ENCODE data around the gene PPM1D.
"Not testable (repeated sequence)": the region's sequence is repeated elsewhere in the genome, so short reads cannot be mapped to it uniquely, and the experiment has no call there.

PPM1D gene

DNA sequence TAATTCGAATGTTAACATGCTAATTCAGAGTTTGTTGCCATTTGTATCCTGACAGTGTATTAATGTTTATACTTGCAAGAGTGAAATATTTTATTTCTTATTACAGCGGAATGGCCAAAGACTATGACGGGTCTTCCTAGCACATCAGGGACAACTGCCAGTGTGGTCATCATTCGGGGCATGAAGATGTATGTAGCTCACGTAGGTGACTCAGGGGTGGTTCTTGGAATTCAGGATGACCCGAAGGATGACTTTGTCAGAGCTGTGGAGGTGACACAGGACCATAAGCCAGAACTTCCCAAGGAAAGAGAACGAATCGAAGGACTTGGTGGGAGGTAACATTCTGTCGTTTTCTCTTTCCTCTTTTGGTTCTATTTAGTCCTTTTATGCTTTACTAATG, 23.4 kb downstream of the PPM1D start:
- no peak for DNase-seq

DNA sequence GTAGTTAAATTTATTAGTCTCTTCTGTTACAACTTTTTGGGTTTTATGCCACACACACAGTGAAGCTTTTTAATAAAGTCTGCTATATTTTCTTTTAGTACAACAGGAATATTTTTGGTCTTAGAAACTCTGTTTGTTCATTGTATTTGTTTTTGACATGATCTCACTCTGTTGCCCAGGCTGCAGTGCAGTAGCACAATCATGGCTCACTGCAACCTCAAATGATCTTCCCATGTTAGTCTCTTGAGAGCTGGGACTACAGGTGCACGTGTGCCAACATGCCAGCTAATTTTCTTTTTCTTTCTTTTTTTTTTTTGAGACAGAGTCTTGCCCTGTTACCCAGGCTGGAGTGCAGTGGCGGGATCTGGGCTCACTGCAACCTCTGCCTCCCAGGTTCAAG, 27.1 kb downstream of the PPM1D start:
- DNase-seq, result no peak

DNA sequence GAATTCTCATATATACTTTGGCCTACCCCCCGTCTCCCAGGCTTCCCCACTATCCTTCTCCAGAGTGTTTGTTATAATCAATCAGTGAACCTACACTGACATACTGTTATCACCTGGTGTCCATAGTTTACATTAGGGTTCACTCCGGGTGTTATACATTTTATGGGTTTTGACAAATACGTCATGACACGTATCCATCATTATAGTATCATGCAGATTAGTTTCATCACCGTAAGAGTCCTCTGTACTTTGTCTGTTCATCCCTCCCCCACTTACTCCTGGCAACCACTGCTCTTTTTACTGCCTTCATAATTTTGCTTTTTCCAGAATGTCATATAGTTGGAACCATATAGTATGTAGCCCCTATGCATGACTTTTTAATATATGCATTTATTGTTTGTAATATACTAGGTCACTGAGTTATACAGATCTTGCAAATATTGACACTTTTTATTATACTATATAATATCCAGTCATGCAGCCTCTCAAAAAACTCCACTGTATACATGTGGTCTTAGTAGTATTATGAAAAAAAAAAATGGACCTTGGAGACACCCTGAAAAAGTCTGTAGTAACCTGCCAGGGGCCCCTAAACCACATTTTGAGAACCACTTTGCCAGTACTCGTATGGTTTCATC, 28.4 kb downstream of the PPM1D start:
- no peak for DNase-seq

DNA sequence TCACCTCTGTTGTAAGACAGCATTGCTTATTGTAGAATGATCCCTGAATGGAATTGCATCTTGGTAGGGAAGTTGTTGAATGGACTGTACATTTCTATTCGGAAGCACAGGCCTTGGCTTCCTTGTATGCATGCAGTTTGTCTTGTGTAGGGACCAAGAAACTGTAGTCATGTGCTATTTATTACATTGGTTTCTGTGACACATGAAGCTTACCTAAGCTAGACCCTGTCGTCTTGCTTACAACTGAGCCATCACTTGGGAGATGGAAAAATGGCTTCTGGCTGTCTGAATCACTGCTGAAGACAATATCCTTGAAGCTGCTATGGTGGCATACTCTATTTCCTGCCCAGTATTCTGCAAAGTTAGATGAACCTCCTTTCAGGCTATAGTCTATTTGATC, 29.1 kb downstream of the PPM1D start:
- no peak for DNase-seq

DNA sequence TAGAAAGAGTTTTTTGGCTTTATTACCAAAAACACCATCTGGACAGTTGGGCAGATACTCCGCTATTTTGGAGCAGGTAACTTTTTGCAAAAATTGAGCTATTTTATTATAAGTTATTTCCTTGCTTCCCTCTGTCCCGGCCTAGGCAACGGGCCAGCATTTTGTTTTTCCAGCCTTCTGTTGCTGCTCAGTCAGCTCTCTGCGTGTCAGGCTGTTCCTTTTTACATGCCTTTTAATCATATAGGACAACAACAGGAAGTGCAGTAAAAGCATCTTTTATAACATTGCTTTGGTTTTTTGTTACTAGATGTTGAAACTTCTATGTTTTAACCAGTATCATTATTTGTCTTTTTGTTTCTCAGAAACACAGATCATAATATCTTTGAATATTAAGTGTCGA, 30.4 kb downstream of the PPM1D start:
- no peak for DNase-seq

DNA sequence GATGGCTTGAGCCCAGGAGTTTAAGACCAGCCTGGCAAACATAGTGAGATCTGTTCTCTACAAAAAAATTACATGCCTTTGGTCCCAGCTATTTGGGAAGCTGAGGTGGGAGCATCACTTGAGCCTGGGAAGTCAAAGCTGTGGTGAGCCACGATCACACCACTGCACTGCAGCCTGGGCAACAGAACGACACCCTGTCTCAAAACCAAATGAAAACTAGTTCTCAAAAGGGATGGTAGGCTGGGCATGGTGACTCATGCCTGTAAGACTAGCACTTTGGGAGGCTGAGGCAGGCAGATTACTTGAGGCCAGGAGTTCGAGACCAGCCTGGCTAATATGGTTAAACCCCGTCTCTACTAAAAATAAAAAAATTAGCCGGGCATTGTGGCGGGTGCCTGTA, 31.1 kb downstream of the PPM1D start:
- DNase-seq, result no peak

DNA sequence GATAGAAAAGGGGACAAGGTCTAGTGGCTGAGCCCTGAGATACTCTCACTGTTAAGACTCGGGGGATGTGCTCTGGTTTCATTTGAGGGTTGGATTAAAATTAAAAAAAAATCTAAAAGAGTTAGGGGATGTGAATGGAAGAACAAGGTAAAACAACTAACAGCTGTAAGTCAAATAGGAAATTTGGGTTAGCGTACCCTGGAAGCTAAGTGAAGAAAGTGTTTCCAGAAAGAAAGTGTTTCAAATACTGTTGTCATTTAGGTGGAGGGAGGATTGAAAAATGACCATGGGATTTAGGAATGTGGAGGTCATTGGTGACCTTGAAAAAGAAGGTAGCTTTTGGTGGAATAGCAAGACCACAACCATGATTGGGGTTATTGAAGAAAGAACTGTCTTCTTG, 37.7 kb downstream of the PPM1D start:
- no peak for DNase-seq

DNA sequence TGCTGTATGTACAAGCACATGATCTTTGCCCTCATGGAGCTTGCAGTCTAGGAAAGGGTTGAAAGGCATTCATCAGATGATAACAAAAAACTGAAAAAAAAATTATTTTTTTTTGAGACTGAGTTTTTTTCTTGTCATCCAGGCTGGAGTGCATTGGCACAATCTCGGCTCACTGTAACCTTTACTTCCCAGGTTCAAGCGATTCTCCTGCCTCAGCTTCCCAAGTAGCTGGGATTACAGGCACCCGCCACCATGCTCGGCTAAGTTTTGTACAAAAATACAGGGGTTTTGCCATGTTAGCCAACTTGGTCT, 39.0 kb downstream of the PPM1D start:
- no peak for DNase-seq

DNA sequence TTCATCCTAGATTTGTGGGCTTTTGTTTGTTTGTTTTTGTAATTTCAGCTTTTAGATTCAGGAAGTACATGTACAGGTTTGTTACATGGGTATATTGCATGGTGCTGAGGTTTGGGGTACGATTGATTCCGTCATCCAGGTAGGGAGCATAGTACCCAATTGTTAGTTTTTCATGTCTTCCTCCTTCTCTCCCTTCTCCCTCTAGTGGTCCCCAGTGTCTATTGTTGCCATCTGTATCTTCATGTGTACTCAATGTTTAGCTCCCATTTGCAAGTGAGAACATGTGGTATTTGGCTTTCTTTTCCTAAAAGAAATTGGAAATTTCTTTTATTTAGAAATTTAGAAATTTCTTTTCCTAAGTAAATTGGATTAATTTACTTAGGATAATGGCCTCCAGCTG, 40.5 kb downstream of the PPM1D start:
- DNase-seq, result peak; percentile 57

DNA sequence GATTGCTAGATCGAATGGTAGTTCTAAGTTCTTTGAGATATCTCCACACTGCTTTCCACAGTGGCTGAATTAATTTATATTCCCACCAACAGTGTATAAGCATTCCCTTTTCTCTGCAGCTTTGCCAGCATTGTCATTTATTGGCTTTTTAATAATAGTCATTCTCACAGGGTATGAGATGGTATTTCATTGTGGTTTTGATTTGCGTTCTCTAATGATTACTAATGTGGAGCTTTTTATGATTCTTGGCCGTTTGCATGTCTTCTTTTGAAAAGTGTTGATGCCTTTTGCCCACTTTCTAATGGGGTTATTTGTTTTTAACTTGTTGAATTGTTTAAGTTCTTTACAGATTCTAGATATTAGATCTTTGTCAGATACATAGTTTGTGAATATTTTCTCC, 41.1 kb downstream of the PPM1D start:
- DNase-seq, result no peak

DNA sequence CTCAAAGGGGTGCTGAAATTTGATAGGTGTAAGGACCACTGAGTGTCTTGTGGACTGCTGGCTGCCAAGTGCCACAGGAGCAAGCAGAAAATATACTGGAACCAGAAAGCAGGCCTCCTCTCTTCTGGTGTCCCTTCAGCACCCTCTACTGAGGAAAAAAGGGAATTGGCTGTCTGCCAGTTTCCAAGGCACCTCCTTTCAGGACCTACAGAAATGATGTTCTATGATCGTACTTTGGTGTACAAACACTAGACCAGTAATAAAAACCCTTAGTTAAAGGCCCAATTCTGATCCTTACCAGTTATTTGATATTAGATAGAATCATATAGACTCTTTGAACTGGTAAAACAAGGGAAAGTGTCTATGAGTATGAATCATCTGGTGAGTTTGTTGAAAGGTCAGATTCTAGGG, 41.8 kb downstream of the PPM1D start:
- DNase-seq, result peak; percentile 93

DNA sequence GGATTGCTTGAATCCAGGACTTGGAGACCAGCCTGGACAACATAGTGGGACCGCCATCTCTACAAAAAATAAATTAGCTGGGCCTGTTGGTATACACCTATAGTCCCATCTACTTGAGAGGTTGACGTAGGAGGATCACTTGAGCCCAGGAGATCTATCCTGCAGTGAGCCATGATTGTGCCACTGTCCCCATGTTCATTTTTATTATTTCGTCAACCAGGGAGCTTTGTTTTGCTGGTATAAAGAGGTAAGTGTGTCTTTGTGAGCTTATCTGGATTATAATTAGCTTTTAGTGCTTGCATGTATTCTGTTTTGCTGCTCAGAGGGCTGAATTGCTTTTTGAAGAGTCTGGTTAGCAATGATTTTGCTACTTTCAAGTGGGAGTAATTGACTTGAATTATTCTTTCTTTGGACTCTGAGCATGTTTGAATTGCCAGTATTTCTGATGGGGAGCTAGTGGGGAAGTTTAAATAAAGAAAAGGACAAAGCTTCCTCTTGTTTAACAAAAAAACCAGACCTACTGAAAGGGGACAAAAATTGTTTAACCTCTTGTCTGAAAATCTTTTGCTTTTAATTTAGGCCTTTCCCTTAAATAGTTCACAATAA, 46.0 kb downstream of the PPM1D start:
- DNase-seq, result no peak

DNA sequence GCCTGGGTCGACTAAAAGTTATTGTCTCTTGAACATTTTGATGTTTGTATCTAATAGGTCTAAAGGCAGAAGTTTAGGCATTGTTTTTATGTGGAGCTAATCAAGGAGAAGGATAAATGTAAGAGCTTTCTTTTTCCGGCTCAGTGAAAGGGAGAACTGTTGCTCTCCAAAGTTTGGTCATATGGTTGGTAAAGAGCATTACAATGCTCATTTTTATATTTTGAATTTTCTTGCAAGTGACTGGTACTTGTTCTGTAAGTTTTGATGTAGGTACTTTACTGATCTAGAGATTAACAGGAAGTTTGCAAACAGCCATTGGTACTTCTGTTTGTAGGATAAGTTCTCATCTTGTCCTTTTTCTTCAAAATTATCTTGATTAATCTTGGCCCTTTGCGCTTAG, 46.7 kb downstream of the PPM1D start:
- no peak for DNase-seq

DNA sequence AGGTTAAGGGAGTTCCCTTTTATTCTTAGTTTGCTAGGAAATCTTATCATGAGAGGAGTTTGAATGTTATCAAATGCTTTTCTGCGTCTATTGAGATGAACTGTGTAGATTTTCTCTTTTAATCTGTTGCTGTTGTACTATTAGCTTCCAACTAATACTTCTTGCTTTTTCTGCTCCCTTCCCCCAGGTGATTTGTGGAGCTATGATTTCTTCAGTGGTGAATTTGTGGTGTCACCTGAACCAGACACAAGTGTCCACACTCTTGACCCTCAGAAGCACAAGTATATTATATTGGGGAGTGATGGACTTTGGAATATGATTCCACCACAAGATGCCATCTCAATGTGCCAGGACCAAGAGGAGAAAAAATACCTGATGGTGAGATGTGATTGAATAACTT, 47.7 kb downstream of the PPM1D start:
- DNase-seq, result no peak

DNA sequence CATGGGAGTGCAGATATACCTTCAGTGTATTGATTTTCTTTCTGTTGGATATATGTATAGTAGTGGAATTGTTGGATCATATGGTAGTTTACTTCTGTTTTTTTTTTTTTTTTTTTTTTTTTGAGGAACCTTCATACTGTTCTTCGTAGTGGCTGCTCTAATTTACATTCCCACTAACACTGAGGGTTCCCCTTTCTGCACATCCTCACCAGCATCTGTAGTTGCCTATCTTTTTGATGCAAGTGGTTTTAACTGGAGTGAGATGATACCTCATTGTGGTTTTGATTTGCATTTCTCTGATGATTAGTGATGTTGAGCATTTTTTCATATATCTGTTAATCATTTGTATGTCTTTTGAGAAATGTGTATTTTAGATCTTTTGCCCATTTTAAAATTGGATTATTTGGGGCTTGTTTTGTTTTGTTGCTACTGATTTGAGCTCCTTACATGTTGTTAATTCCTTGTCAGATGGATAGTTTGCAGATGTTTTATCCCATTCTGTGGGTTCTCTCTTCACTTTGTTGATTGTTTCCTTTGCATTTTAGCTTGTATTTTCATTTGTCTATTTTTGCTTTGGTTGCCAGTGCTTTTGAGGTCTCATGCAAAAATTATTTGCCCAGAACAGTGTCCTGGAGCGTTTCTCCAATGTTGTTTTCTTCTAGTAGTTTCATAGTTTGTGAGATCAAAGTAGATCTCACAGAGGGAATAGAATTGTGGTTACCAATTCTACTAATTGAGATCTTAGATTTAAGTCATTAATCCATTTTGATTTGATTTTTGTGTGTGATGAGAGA, 52.7 kb downstream of the PPM1D start:
- peak; percentile 83 for DNase-seq

DNA sequence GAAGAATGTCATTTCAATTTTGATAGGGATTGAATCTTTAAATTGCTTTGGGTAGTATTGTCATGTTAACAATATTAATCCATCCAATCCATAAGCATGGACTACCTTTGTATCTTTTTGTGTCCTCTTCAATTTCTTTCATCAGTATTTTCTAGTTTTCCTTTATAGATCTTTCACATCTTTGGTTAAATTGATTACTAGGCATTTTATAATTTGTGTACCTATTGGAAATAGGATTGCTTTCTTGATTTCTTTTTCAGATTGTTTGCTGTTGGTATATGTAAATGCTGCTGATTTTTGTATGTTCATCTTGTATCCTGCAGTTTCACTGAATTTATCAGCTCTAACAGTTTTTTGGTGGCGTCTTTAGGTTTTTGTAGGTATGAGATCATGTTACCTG, 53.6 kb downstream of the PPM1D start:
- no peak for DNase-seq

DNA sequence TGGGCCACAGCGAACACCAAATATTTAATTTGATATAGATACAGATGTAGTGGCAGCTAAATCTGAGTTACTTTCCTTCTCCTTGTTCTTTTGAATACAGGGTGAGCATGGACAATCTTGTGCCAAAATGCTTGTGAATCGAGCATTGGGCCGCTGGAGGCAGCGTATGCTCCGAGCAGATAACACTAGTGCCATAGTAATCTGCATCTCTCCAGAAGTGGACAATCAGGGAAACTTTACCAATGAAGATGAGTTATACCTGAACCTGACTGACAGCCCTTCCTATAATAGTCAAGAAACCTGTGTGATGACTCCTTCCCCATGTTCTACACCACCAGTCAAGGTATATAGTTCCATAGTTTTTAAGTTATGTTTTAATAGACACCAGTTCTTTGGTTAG, 56.5 kb downstream of the PPM1D start:
- peak; percentile 20 for DNase-seq

DNA sequence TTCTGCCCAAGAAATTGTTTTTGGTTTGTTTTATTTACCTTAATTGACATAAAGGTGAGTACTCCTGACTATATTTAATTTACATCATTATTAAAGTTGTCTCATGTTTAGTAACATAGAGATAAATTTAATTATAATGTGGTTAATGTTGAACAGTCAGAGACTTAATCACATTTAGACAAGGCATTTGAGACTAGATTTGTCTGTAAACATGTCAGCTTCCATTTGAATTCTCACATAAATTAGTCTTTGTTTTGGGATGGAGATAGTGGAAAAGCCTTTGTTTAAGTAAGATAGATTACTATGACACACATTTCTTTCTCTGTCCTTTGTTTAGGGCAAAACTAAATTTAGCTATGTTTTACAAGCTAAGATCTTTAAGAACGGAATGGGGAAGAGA, 59.2 kb downstream of the PPM1D start:
- no peak for DNase-seq

DNA sequence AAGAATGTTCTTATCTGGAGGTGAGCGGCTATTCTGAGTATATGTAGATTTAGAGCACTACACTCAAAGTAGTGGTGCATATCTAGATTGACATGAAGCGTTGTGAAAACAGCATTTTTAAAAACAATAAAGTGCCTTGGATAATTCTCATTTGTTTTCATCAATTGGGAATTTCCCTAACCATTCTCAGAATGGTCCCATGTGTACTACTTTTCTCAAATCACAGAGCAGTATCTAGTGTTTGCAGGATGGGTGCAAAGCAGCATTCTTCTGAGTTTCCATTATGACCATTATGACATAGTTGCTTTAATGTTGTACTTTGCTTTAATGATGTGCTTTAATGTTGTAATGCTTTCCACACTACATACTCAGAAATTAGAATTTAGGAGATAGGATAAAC, 61.5 kb downstream of the PPM1D start:
- DNase-seq, result no peak

DNA sequence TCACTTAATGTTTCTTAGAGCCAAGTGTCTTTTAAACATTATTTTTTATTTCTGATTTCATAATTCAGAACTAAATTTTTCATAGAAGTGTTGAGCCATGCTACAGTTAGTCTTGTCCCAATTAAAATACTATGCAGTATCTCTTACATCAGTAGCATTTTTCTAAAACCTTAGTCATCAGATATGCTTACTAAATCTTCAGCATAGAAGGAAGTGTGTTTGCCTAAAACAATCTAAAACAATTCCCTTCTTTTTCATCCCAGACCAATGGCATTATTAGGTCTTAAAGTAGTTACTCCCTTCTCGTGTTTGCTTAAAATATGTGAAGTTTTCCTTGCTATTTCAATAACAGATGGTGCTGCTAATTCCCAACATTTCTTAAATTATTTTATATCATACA, 64.0 kb downstream of the PPM1D start:
- DNase-seq, result no peak

DNA sequence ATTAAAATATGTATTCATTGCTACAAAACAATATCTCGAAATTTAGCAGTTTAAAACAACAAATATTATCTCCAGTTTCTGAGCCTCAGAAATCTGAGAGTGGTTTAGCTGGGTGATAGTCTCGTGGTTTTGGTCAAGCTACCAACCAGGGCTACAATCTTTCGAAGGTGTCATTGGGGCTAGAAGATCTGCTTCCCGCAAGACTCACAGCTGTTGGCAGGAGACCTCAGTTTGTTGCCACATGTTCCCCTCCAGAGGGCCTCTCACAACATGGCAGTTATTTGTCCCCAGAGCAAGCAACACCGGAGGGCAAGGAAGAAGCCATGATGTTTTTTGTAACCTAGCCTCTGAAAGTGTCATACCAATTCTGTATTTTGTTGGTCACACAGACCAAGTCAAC, 65.6 kb downstream of the PPM1D start:
- peak; percentile 70 for DNase-seq

DNA sequence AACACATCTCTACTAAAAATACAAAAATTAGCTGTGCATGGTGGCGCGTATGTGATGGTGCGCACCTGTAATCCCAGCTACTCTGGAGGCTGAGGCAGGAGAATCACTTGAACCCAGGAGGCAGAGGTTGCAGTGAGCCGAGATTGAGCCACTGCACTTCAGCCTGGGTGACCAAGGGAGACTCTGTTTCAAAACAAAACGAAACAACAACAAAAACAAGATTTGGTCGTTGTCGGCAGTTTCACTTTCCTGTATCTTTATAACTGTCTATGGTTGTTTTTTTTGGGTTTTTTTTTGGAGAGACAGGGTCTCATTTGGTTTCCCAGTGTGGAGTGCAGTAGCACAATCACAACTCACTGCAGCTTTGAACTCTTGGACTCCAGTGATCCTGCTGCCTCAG, 68.7 kb downstream of the PPM1D start:
- not testable (repeated sequence) for DNase-seq

DNA sequence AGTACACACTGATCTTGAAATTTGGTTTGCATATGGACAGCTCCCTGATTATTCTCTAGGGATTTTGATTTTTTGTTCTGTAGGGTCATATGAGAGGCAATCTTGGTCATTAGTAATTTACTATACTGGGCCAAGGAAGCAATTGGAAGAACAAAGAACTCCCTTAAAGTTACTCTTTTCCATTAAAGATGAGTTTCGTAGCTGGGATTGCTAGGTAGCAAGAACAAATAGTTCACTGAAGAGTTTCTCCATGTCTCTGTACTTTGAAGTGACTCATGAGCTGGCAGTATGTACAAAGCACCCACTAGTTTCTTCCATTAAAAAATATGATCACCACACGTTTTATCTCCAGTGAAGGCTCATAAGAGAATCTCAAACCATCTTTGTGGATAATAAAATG, 71.5 kb downstream of the PPM1D start:
- no peak for DNase-seq

DNA sequence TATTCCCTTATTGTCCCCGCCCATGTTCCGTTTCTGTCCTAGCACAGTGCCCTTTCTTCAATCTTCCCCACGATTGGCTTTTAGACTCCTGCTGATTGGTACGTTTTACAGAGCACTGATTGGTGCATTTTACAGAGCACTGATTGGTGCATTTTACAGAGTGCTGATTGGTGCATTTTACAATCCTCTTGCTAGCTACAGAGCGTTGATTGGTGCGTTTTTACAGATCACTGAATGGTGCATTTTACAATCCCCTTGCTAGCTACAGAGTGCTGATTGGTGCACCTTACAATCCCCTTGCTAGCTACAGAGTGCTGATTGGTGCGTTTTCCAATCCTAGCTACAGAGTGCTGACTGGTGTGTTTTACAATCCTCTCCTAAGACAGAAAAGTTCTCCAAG, 74.6 kb downstream of the PPM1D start:
- DNase-seq, result not testable (repeated sequence)

DNA sequence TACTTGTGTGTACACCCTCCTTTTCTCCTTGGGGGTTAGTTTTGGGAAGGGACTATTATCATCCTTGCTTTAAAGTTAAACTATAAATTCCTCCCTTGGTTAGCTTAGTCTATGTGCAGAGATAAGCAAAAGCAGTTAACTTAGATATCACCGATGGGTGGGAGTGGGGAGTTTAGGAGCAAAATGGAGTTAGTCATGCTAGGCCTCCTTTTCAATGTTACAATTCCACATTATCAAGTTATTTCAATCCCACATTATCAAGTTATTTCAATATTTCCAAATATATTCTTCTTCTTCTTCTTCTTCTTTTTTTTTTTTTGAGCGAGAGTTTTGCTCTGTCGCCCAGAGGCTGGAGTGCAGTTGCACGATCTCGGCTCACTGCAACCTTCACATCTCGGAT, 76.0 kb downstream of the PPM1D start:
- DNase-seq, result no peak

Data from hematopoietic multipotent progenitor cell treated with erythropoietin and hydrocortisone succinate and interleukin-3 and kit ligand, for 4 days (in vitro differentiated cells).